NT2/D1 (cell line): ENCODE results near the gene AK2.

ENCODE experiments used
- YY1 ChIP-seq: IDR thresholded peaks from 2 replicates; pipeline ENCODE4 v1.6.1; 2011; ENCODE audit not compliant: insufficient read length, insufficient read depth
- ZNF274 ChIP-seq: IDR thresholded peaks from 2 replicates; pipeline ENCODE4 v1.6.1; 2011; ENCODE audit warnings: mild to moderate bottlenecking, low read depth, low read length

GRCh38 chr1:32977546-32978087 lies 59.1 kb downstream of the AK2 start:
- TF ChIP-seq ZNF274 (no peak), YY1 (no peak)
